H1 (cell line): Measurements from ENCODE around the gene SYNPO. TPM values are rescaled to one million over a fixed set of nuclear protein-coding genes. Genes with fewer than 3 reads are reported as not detected.

Experiments
- CTCF ChIA-PET: fragments of 300-600 bp; sonication (Branson Sonifier 250); formaldehyde crosslinking; loops from one replicate; lab custom pipeline; 2021; ENCODE audit not compliant: partially characterized antibody; lab: Charles Lee
- POLR2A ChIA-PET: fragments of 300-600 bp; sonication (Branson Sonifier 250); formaldehyde crosslinking; loops from one replicate; lab custom pipeline; 2021; ENCODE audit warnings: inconsistent platforms; ENCODE audit not compliant: partially characterized antibody; lab: Charles Lee
- DNase-seq, 2 experiments: peaks; one replicate each; pipeline versions ENCODE4 v3.0.0 to v3.0.0-alpha.2; 2010 to 2022; ENCODE audit warnings: low spot score in 2 of 2, low read depth in 1 of 2, mixed read lengths in 1 of 2
- FAIRE-seq: peaks from 2 replicates; lab custom pipeline; 2011; peaks lifted over from hg19 to GRCh38; lab: Jason Lieb, UNC
- H2AFZ ChIP-seq: 2 replicates; pipeline ENCODE4 v1.8.1; 2012; ENCODE audit warnings: low read length, inconsistent platforms
- H2AK5ac ChIP-seq: 2 replicates; pipeline ENCODE4 v1.6.1; 2013; ENCODE audit warnings: low read depth, low read length
- H2BK120ac ChIP-seq: replicated peaks from 2 replicates; pipeline ENCODE3; 2013; ENCODE audit warnings: low read depth, low read length, inconsistent platforms
- H2BK12ac ChIP-seq: 2 replicates; pipeline ENCODE4 v1.6.1; 2013; ENCODE audit warnings: low read depth, low read length
- H2BK15ac ChIP-seq: 2 replicates; pipeline ENCODE4 v1.6.1; 2013; ENCODE audit warnings: low read length
- H2BK20ac ChIP-seq: 2 replicates; pipeline ENCODE4 v1.6.1; 2013; ENCODE audit warnings: low read length
- H2BK5ac ChIP-seq: 2 replicates; pipeline ENCODE4 v1.6.1; 2013; ENCODE audit warnings: low read depth, low read length
- H3K14ac ChIP-seq: 2 replicates; pipeline ENCODE4 v1.6.1; 2013; ENCODE audit warnings: inconsistent platforms; ENCODE audit not compliant: insufficient read length
- H3K18ac ChIP-seq: 2 replicates; pipeline ENCODE4 v1.6.1; 2013; ENCODE audit warnings: low read length; ENCODE audit errors: extremely low read depth
- H3K23ac ChIP-seq: 2 replicates; pipeline ENCODE4 v1.6.1; 2013; ENCODE audit warnings: inconsistent platforms; ENCODE audit not compliant: insufficient read length
- H3K23me2 ChIP-seq: 2 replicates; pipeline ENCODE4 v1.6.1; 2013; ENCODE audit warnings: low read depth, low read length
- H3K27ac ChIP-seq: 2 replicates; pipeline ENCODE4 v1.6.1; 2011; ENCODE audit warnings: low read depth, low read length, inconsistent platforms
- H3K27me3 ChIP-seq, 4 experiments: replicated peaks in 1 of 4; 1 replicate in 1 of 4; 2 replicates in 3 of 4; pipeline versions ENCODE4 v1.6.1 to v1.8.1; 2011 to 2013; ENCODE audit warnings: low read length in 3 of 4, mild to moderate bottlenecking in 3 of 4, inconsistent platforms in 2 of 4, mixed read lengths in 2 of 4, moderate library complexity in 1 of 4; ENCODE audit not compliant: control insufficient read depth in 3 of 4, insufficient read depth in 3 of 4; ENCODE audit errors: extremely low read depth in 1 of 4
- H3K36me3 ChIP-seq, 4 experiments: 2 replicates each; pipeline versions ENCODE4 v1.6.1 to v1.8.1; 2011 to 2013; ENCODE audit warnings: mild to moderate bottlenecking in 4 of 4, low read length in 3 of 4, moderate library complexity in 2 of 4, control low read depth in 1 of 4, inconsistent platforms in 1 of 4; ENCODE audit not compliant: insufficient read depth in 4 of 4, control insufficient read depth in 2 of 4
- H3K4ac ChIP-seq: replicated peaks from 2 replicates; pipeline ENCODE3; 2013; ENCODE audit warnings: low read length, low read depth, mixed read lengths, inconsistent platforms; ENCODE audit not compliant: insufficient read length
- H3K4me1 ChIP-seq, 4 experiments: replicated peaks in 1 of 4; 1 replicate in 1 of 4; 2 replicates in 3 of 4; pipeline versions ENCODE4 v1.6.1 to v1.8.1; 2011 to 2013; ENCODE audit warnings: low read length in 3 of 4, inconsistent platforms in 2 of 4, mixed read lengths in 1 of 4; ENCODE audit not compliant: insufficient read depth in 4 of 4, control insufficient read depth in 3 of 4
- H3K4me2 ChIP-seq, 2 experiments: 2 replicates each; pipeline versions ENCODE4 v1.6.1 to v1.8.1; 2011 to 2013; ENCODE audit warnings: low read depth in 2 of 2, low read length in 2 of 2, control low read depth in 1 of 2, inconsistent platforms in 1 of 2, mild to moderate bottlenecking in 1 of 2; ENCODE audit not compliant: insufficient read depth in 1 of 2
- H3K4me3 ChIP-seq, 4 experiments: fragments of 200-600, 300-600 bp in 1 of 4; sonication (generic), shearing (Covaris generic), sonication (Bioruptor Twin) in 1 of 4; 2 replicates each; pipeline versions ENCODE4 v1.5.1 to v1.8.1; 2011 to 2016; ENCODE audit warnings: low read length in 4 of 4, low read depth in 3 of 4, control low read depth in 2 of 4, inconsistent platforms in 2 of 4, mild to moderate bottlenecking in 2 of 4, mixed read lengths in 1 of 4, moderate library complexity in 1 of 4; ENCODE audit not compliant: insufficient read depth in 2 of 4; ENCODE audit errors: extremely low read depth in 1 of 4
- H3K56ac ChIP-seq: replicated peaks from 2 replicates; pipeline ENCODE3; 2013; ENCODE audit warnings: low read depth, mild to moderate bottlenecking, mixed read lengths, low read length, inconsistent platforms; ENCODE audit not compliant: insufficient read length
- H3K79me1 ChIP-seq: 2 replicates; pipeline ENCODE4 v1.6.1; 2013; ENCODE audit warnings: low read depth, low read length, control low read depth
- H3K79me2 ChIP-seq, 2 experiments: 2 replicates each; pipeline versions ENCODE4 v1.6.1 to v1.8.1; 2012 to 2013; ENCODE audit warnings: low read length in 2 of 2, mild to moderate bottlenecking in 2 of 2, inconsistent platforms in 1 of 2; ENCODE audit not compliant: insufficient read depth in 2 of 2, control insufficient read depth in 1 of 2
- H3K9ac ChIP-seq, 4 experiments: replicated peaks in 1 of 4; 1 replicate in 1 of 4; 2 replicates in 3 of 4; pipeline versions ENCODE4 v1.6.1 to v1.8.1; 2011 to 2013; ENCODE audit warnings: low read depth in 3 of 4, low read length in 3 of 4, control low read depth in 2 of 4, mild to moderate bottlenecking in 2 of 4, moderate library complexity in 2 of 4, inconsistent platforms in 1 of 4; ENCODE audit errors: extremely low read depth in 1 of 4
- H3K9me3 ChIP-seq, 2 experiments: 2 replicates each; pipeline versions ENCODE4 v1.6.1 to v1.8.1; 2012 to 2013; ENCODE audit warnings: mild to moderate bottlenecking in 2 of 2, moderate library complexity in 2 of 2, control low read depth in 1 of 2, inconsistent platforms in 1 of 2, low read depth in 1 of 2, low read length in 1 of 2, mixed read lengths in 1 of 2; ENCODE audit not compliant: insufficient read depth in 2 of 2
- H4K20me1 ChIP-seq, 2 experiments: replicated peaks in 1 of 2; 2 replicates each; pipeline versions ENCODE3 to v1.8.1; 2011 to 2013; ENCODE audit warnings: inconsistent platforms in 2 of 2, low read length in 2 of 2, mild to moderate bottlenecking in 1 of 2; ENCODE audit not compliant: insufficient read depth in 2 of 2, control insufficient read depth in 1 of 2
- H4K5ac ChIP-seq: 2 replicates; pipeline ENCODE4 v1.6.1; 2013; ENCODE audit warnings: low read length, low read depth, mixed read lengths, inconsistent platforms; ENCODE audit not compliant: insufficient read length
- H4K8ac ChIP-seq: 2 replicates; pipeline ENCODE4 v1.8.0; 2013; ENCODE audit warnings: mild to moderate bottlenecking, moderate library complexity, low read length, inconsistent platforms; ENCODE audit not compliant: insufficient read depth; ENCODE audit errors: extremely low read depth
- H4K91ac ChIP-seq: replicated peaks from 2 replicates; pipeline ENCODE3; 2013; ENCODE audit warnings: low read length, mixed read lengths, inconsistent platforms; ENCODE audit not compliant: insufficient read length
- BACH1 ChIP-seq: IDR thresholded peaks from 2 replicates; pipeline ENCODE4 v1.6.1; 2012; ENCODE audit warnings: low read length, improper control_type of control experiment
- CHD1 ChIP-seq: IDR thresholded peaks from 2 replicates; pipeline ENCODE4 v1.6.1; 2012; ENCODE audit warnings: low read depth, low read length, improper control_type of control experiment
- EGR1 ChIP-seq: IDR thresholded peaks from 2 replicates; pipeline ENCODE4 v1.6.1; 2011; ENCODE audit warnings: low read depth, low read length, borderline replicate concordance
- GTF2F1 ChIP-seq: IDR thresholded peaks from 2 replicates; pipeline ENCODE4 v1.6.1; 2012; ENCODE audit warnings: low read depth, low read length, improper control_type of control experiment, borderline replicate concordance
- POLR2AphosphoS5 ChIP-seq: IDR thresholded peaks from 2 replicates; pipeline ENCODE4 v1.6.1; 2011; ENCODE audit warnings: low read depth, low read length
- RAD21 ChIP-seq, 2 experiments: IDR thresholded peaks in 1 of 2; conservative IDR thresholded peaks in 1 of 2; 2 replicates each; pipeline ENCODE4 v1.6.1; 2011; ENCODE audit warnings: low read depth in 2 of 2, low read length in 2 of 2, improper control_type of control experiment in 1 of 2, inconsistent platforms in 1 of 2, mild to moderate bottlenecking in 1 of 2, moderate library complexity in 1 of 2
- SAP30 ChIP-seq: fragments of 300-600 bp; sonication (generic); IDR thresholded peaks from 2 replicates; pipeline ENCODE4 v1.7.1; 2012; ENCODE audit warnings: low read length, moderate library complexity, mild to moderate bottlenecking, inconsistent platforms; ENCODE audit not compliant: insufficient read depth, insufficient replicate concordance
- SIN3A ChIP-seq, 2 experiments: IDR thresholded peaks in 1 of 2; conservative IDR thresholded peaks in 1 of 2; 2 replicates each; pipeline ENCODE4 v1.6.1; 2011 to 2012; ENCODE audit warnings: low read length in 2 of 2, improper control_type of control experiment in 1 of 2, low read depth in 1 of 2, mild to moderate bottlenecking in 1 of 2
- SIX5 ChIP-seq: IDR thresholded peaks from 2 replicates; pipeline ENCODE4 v1.6.1; 2011; ENCODE audit warnings: mild to moderate bottlenecking, low read depth, low read length
- WGBS, 2 experiments: shearing (Covaris generic) in 1 of 2; methylation state at CpG; one replicate each; pipeline versions ENCODE4 v1.1.6 to v1.1.7; 2013 to 2015; ENCODE audit warnings: low lambda C conversion rate in 2 of 2, mixed read lengths in 2 of 2, inconsistent platforms in 1 of 2, low coverage in 1 of 2, missing lambda C conversion rate in 1 of 2; ENCODE audit not compliant: insufficient replicate concordance in 2 of 2, insufficient coverage in 1 of 2, insufficient read length in 1 of 2; ENCODE audit errors: extremely low coverage in 1 of 2, missing lambda C conversion rate in 1 of 2; 5-methylcytosine and 5-hydroxymethylcytosine counted together
- polyA plus RNA-seq, 7 experiments: library from polyadenylated mRNA; depleted of rRNA in 3 of 7; stranded (reverse) in 5 of 7; unstranded in 2 of 7; fragments of >200 nt in 5 of 7; fragments of 200-250 nt in 2 of 7; gene quantifications; 1 replicate in 5 of 7; 2 replicates in 1 of 7; 4 replicates in 1 of 7; pipeline versions ENCODE4 v1.2.1 to v1.2.3, GENCODE V29; 2011 to 2013; ENCODE audit warnings: missing spikeins in 2 of 7, mixed read lengths in 2 of 7
- total RNA-seq: library from RNA; stranded (reverse); fragmentation: NEBNext Ultra II Directional; extraction: Animal tissue kit (Norgen Biotek cat#: 25700); gene quantifications from 2 replicates; pipeline ENCODE4 v1.2.1, GENCODE V29; 2021
- TF ChIP-seq, protein P1 (sequence below), 3 experiments: IDR thresholded peaks; 1 replicate in 2 of 3; 2 replicates in 1 of 3; pipeline versions ENCODE4 v1.5.1 to v1.6.1; 2011; ENCODE audit warnings: low read length in 3 of 3, mild to moderate bottlenecking in 3 of 3, inconsistent platforms in 2 of 3, low read depth in 1 of 3, moderate library complexity in 1 of 3; ENCODE audit not compliant: insufficient read depth in 1 of 3; ENCODE audit errors: control extremely low read depth in 1 of 3

The SYNPO gene
- total and polyA plus RNA-seq, 2 of the 8 experiments (the other 6 are each of a cell fraction or from before 2014, with no cell fraction given) = 2.3 TPM

DNA sequence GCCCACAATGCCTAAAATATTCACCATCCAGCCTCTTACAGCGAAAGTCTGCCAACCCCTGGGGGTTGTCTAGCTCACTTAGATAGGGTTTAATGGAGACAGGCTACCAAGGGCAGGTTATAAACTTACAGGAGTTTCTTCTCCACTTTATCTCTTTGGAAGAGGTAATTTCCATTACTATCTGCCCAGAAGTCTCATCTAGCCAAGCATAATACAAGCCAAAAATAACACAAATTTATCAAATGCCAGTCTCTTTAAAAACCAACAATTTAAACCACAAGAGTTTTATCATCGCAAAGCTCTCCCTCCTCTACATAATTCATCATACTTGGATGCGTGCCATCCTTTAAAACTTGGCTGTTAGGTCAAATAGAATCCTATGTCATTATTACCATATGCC is 54.2 kb downstream of the SYNPO start:
- Histone ChIP-seq H3K9ac (no peak overlapping the region), H3K27ac (no peak overlapping the region), H3K14ac (no peak overlapping the region), H3K27me3 (no peaks in the 10 kb centered on the region), H4K91ac (no peak overlapping the region), H4K8ac (no peak overlapping the region), H4K5ac (no peak overlapping the region), H3K36me3 (peaks cover 39 to 85% (median 78%) of the 10 kb centered on the region in 4 experiments), H2BK15ac (no peak overlapping the region), H2BK20ac (no peak overlapping the region), H3K4ac (no peak overlapping the region), H4K20me1 (no peaks in the 10 kb centered on the region), H3K4me2 (no peak overlapping the region), H3K4me3 (no peak overlapping the region), H3K23me2 (no peaks in the 10 kb centered on the region), H3K23ac (no peak overlapping the region), H3K4me1 (peaks cover 0 to 2% (median 0%) of the 10 kb centered on the region in 4 experiments; a peak in 1 of 7 replicates), H2AK5ac (no peak overlapping the region), H2BK12ac (no peak overlapping the region), H2BK120ac (no peak overlapping the region), H2AFZ (no peak overlapping the region), H2BK5ac (no peak overlapping the region), H3K79me2 (peaks cover 0 to 5% of the 10 kb centered on the region in 2 experiments; a peak in 2 of 4 replicates), H3K9me3 (no peaks in the 10 kb centered on the region), H3K79me1 (peaks cover 1% of the 10 kb centered on the region; the same call in 1 of the 2 replicates), H3K56ac (no peak overlapping the region), H3K18ac (no peak overlapping the region)
- DNase-seq (no peak), FAIRE-seq (no peak)
- POLR2A ChIA-PET = interaction anchor here (0.7 to 3.1 kb wide), 3 partner anchors 12 to 150 kb away, joined by 3 to 9 read pairs (median 3); no protein-coding TSS in a partner anchor
- WGBS, 2 experiments = 92% methylated on average over 3 of the region's 3 CpGs; no CpG with 5 or more reads in 1 of the 2 experiments
- CTCF ChIA-PET = interaction anchor here (0.6 to 1.8 kb wide), 3 partner anchors 15 to 149 kb away, joined by 3 to 5 read pairs (median 4); no protein-coding TSS in a partner anchor
- TF ChIP-seq SAP30 (no peak), GTF2F1 (no peak), CHD1 (no peak), RAD21 (IDR thresholded peaks at IDR 0.05 in 1 of 2, conservative IDR thresholded peaks at IDR 0.05 in 1 of 2; ENCODE audit: low read depth in 2 of 2, low read length in 2 of 2) (no peak), BACH1 (no peak), SIN3A (conservative IDR thresholded peaks at IDR 0.05 in 1 of 2, IDR thresholded peaks at IDR 0.05 in 1 of 2; ENCODE audit: low read depth in 1 of 2, low read length in 2 of 2) (no peak), SIX5 (no peak), EGR1 (no peak), POLR2AphosphoS5 (no peak)
- TF ChIP-seq, protein P1, sequence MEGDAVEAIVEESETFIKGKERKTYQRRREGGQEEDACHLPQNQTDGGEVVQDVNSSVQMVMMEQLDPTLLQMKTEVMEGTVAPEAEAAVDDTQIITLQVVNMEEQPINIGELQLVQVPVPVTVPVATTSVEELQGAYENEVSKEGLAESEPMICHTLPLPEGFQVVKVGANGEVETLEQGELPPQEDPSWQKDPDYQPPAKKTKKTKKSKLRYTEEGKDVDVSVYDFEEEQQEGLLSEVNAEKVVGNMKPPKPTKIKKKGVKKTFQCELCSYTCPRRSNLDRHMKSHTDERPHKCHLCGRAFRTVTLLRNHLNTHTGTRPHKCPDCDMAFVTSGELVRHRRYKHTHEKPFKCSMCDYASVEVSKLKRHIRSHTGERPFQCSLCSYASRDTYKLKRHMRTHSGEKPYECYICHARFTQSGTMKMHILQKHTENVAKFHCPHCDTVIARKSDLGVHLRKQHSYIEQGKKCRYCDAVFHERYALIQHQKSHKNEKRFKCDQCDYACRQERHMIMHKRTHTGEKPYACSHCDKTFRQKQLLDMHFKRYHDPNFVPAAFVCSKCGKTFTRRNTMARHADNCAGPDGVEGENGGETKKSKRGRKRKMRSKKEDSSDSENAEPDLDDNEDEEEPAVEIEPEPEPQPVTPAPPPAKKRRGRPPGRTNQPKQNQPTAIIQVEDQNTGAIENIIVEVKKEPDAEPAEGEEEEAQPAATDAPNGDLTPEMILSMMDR (IDR thresholded peaks at IDR 0.05; ENCODE audit: control extremely low read depth in 1 of 3, insufficient read depth in 1 of 3, low read depth in 1 of 3, low read length in 3 of 3) = no peak
